PFSK-1 (cell line): ENCODE data around the gene KPNA2.

ENCODE experiments used
- POLR2AphosphoS5 ChIP-seq: IDR thresholded peaks from 2 replicates; pipeline ENCODE4 v1.6.1; 2012; ENCODE audit warnings: low read depth, mild to moderate bottlenecking, control low read depth, low read length, moderate library complexity
- SIN3A ChIP-seq: IDR thresholded peaks from 2 replicates; pipeline ENCODE4 v1.6.1; 2012; ENCODE audit warnings: mild to moderate bottlenecking, low read length, moderate library complexity, borderline replicate concordance; ENCODE audit not compliant: insufficient read depth
- TAF1 ChIP-seq: IDR thresholded peaks from 2 replicates; pipeline ENCODE4 v1.6.1; 2012; ENCODE audit warnings: low read length, control low read depth, borderline replicate concordance; ENCODE audit not compliant: insufficient read depth

- TF ChIP-seq TAF1 (no peak), SIN3A (no peak), POLR2AphosphoS5 (no peak)
Observed at GRCh38 chr17:68013385-68013784, 22.1 kb upstream of the KPNA2 start.
